Left colon (tissue), 2 donors: Measurements from ENCODE around the gene TSPAN7. TPM values are rescaled to one million over a fixed set of nuclear protein-coding genes. Genes with fewer than 3 reads are reported as not detected.

Experiments used
- total RNA-seq, 2 donors: library from RNA; stranded (reverse); fragmentation: NEBNext Ultra II Directional; extraction: Animal tissue kit (Norgen Biotek cat#: 25700); gene quantifications; one replicate each; pipeline ENCODE4 v1.2.1, GENCODE V29; 2021
- donor health status: DM: no; HTN: no; CAD: no.
- donor health status: DM: yes; HTN: yes; CAD: no.

TSPAN7 gene
- total RNA-seq, 2 donors from 2014 or later = 97.1 to 114 TPM

Other genes with a start within 250 kb of the TSPAN7 start
- 10 to 100 TPM in 1 of 2 donors, 1 to 10 TPM in 1; 7.8 to 14.1 TPM for gene RPGR, start 234.0 kb upstream of the TSPAN7 start, total RNA-seq
- 1 to 10 TPM; 1.5 to 5.8 TPM for gene OTC, start 208.9 kb upstream of the TSPAN7 start, total RNA-seq
- 10 to 100 TPM; 33.3 to 34.0 TPM for gene MID1IP1, start 239.9 kb downstream of the TSPAN7 start, total RNA-seq